CD4-positive, alpha-beta T cell (primary cell): Measurements from ENCODE around the gene PLCB3. TPM values are rescaled to one million over a fixed set of nuclear protein-coding genes. Genes with fewer than 3 reads are reported as not detected.

Experiments
- ATAC-seq: fragments of 200-7000 bp; cut with Tn5 transposase; one replicate; pipeline ENCODE4 v1.10.0; 2022; ENCODE audit warnings: mild to moderate bottlenecking; ENCODE audit not compliant: poor library complexity
- CTCF ChIA-PET: fragments of 350-600 bp; sonication (Branson Sonifier 250); formaldehyde crosslinking; loops from one replicate; lab custom pipeline; 2021; ENCODE audit warnings: antibody characterized with exemption, inconsistent platforms; lab: Charles Lee
- POLR2A ChIA-PET: fragments of 350-600 bp; sonication (Branson Sonifier 250); formaldehyde crosslinking; loops from one replicate; lab custom pipeline; 2021; ENCODE audit warnings: antibody characterized with exemption, inconsistent platforms; lab: Charles Lee
- DNase-seq, 14 experiments: peaks; one replicate each; pipeline ENCODE4 v3.0.0-alpha.2; 2013 to 2020; ENCODE audit warnings: mixed read lengths in 2 of 14
- H3K27ac ChIP-seq, 2 donors: one replicate each; pipeline versions ENCODE4 v1.5.1 to v1.7.0; 2013; ENCODE audit warnings: low read length in 2 of 2, low read depth in 1 of 2, mild to moderate bottlenecking in 1 of 2
- H3K27me3 ChIP-seq, 2 experiments: 1 replicate in 1 of 2; 2 replicates in 1 of 2; pipeline versions ENCODE4 v1.6.1 to v1.7.0; 2013; ENCODE audit warnings: low read length in 2 of 2, control low read depth in 1 of 2, mild to moderate bottlenecking in 1 of 2, moderate library complexity in 1 of 2; ENCODE audit not compliant: insufficient read depth in 2 of 2, control insufficient read depth in 1 of 2
- H3K36me3 ChIP-seq: one replicate; pipeline ENCODE4 v1.6.1; 2013; ENCODE audit warnings: low read length, control low read depth; ENCODE audit not compliant: insufficient read depth
- H3K4me1 ChIP-seq: one replicate; pipeline ENCODE4 v1.6.1; 2013; ENCODE audit warnings: low read length, control low read depth; ENCODE audit not compliant: insufficient read depth
- H3K4me3 ChIP-seq: one replicate; pipeline ENCODE4 v1.5.1; 2013; ENCODE audit warnings: mild to moderate bottlenecking, low read length, moderate library complexity
- H3K9me3 ChIP-seq, 2 experiments: 1 replicate in 1 of 2; 2 replicates in 1 of 2; pipeline versions ENCODE4 v1.6.1 to v1.7.0; 2013; ENCODE audit warnings: low read length in 2 of 2, mild to moderate bottlenecking in 2 of 2, control low read depth in 1 of 2, moderate library complexity in 1 of 2; ENCODE audit not compliant: control insufficient read depth in 1 of 2, insufficient read depth in 1 of 2
- H3K27ac Mint-ChIP-seq: one replicate; pipeline ENCODE4 v1.8.0; 2020; ENCODE audit warnings: mixed read lengths
- H3K27me3 Mint-ChIP-seq: one replicate; pipeline ENCODE4 v1.8.0; 2021; ENCODE audit warnings: mixed read lengths
- H3K36me3 Mint-ChIP-seq: one replicate; pipeline ENCODE4 v1.8.0; 2021; ENCODE audit warnings: low read depth, mixed read lengths
- H3K4me1 Mint-ChIP-seq: one replicate; pipeline ENCODE4 v1.8.0; 2021; ENCODE audit warnings: low read depth, mixed read lengths
- H3K4me3 Mint-ChIP-seq: one replicate; pipeline ENCODE4 v1.8.0; 2020; ENCODE audit warnings: mild to moderate bottlenecking, mixed read lengths
- H3K9me3 Mint-ChIP-seq: one replicate; pipeline ENCODE4 v1.8.0; 2020; ENCODE audit warnings: mixed read lengths
- CTCF ChIP-seq: fragments of 200-600 bp; IDR thresholded peaks from one replicate; pipeline ENCODE4 v1.8.0; 2022; ENCODE audit warnings: antibody characterized with exemption, mild to moderate bottlenecking
- intact Hi-C, 2 experiments: fragments of 100-400 bp; cut with DNase I in 1 of 2; cut with micrococcal nuclease in 1 of 2; formaldehyde crosslinking; loops; one replicate each; pipeline versions ENCODE4 v1.15.1 to v1.9.0; 2023 to 2025; cut with DNase I, micrococcal nuclease
- total RNA-seq, 174 experiments: library from RNA in 2 of 174; stranded (reverse) in 2 of 174; gene quantifications; one replicate each; pipeline ENCODE4 v1.2.3 and lab custom pipeline; 2021 to 2026

Gene PLCB3
- total RNA-seq, 2 experiments from 2014 or later: 2.5 to 2.7 TPM

DNA sequence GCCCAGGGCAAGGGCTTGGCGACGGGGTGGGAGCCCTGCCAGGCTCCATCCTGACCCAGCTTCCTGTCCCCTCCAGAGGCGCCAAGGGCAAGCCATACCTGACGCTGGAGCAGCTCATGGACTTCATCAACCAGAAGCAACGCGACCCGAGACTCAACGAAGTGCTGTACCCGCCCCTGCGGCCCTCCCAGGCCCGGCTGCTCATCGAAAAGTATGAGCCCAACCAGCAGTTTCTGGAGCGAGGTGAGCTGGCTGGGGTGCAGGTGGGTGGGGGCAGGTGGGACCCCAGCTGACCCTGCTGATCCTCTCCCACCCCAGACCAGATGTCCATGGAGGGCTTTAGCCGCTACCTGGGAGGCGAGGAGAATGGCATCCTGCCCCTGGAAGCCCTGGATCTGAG, 5.0 kb downstream of the PLCB3 start:
- POLR2A ChIA-PET: interaction anchor here (1.1 kb wide), 2 partner anchors 11 to 14 kb away, joined by 3 to 4 read pairs; no protein-coding TSS in a partner anchor
- H3K27ac ChIP-seq: no peak overlapping the region
- H3K36me3 ChIP-seq: peaks cover 16% of the 10 kb centered on the region
- Mint-ChIP-seq H3K27ac (no peak overlapping the region), H3K9me3 (no peaks in the 10 kb centered on the region), H3K4me1 (peaks cover 8% of the 10 kb centered on the region), H3K4me3 (no peak overlapping the region), H3K27me3 (no peaks in the 10 kb centered on the region), H3K36me3 (peaks cover 13% of the 10 kb centered on the region)
- no peak for ATAC-seq
- no peaks in the 10 kb centered on the region for H3K9me3 ChIP-seq
- intact Hi-C loops: loop anchor here in 1 of 2 experiments (10.0 kb wide), 1 partner anchor 399 kb away; no protein-coding TSS in a partner anchor
- no peak for DNase-seq
- H3K4me3 ChIP-seq: no peak overlapping the region
- CTCF ChIA-PET: no interaction called here
- no peaks in the 10 kb centered on the region for H3K27me3 ChIP-seq
- no peak for TF ChIP-seq CTCF
- H3K4me1 ChIP-seq: peaks cover 25% of the 10 kb centered on the region

- DNase-seq (no peak), ATAC-seq (no peak)
- POLR2A ChIA-PET: no interaction called here
- CTCF ChIA-PET: interaction anchor here (1.0 kb wide), 1 partner anchor 54 kb away, joined by 3 read pairs; no protein-coding TSS in a partner anchor
- H3K9me3 Mint-ChIP-seq: no peaks in the 10 kb centered on the region
- no peaks in the 10 kb centered on the region for H3K27me3 Mint-ChIP-seq
- H3K36me3 Mint-ChIP-seq: peaks cover 13% of the 10 kb centered on the region
- Histone ChIP-seq H3K27me3 (no peaks in the 10 kb centered on the region), H3K9me3 (no peaks in the 10 kb centered on the region), H3K4me3 (no peak overlapping the region), H3K27ac (no peak overlapping the region), H3K4me1 (peaks cover 7% of the 10 kb centered on the region), H3K36me3 (peaks cover 24% of the 10 kb centered on the region)
- H3K27ac Mint-ChIP-seq: no peak overlapping the region
- H3K4me3 Mint-ChIP-seq: no peak overlapping the region
- intact Hi-C loops: loop anchor here in 1 of 2 experiments (10.0 kb wide), 1 partner anchor 396 kb away; no protein-coding TSS in a partner anchor
- H3K4me1 Mint-ChIP-seq: no peaks in the 10 kb centered on the region
- TF ChIP-seq CTCF: no peak
These were observed 7.0 kb downstream of the PLCB3 start for GRCh38 chr11:64258356-64258755.

DNA sequence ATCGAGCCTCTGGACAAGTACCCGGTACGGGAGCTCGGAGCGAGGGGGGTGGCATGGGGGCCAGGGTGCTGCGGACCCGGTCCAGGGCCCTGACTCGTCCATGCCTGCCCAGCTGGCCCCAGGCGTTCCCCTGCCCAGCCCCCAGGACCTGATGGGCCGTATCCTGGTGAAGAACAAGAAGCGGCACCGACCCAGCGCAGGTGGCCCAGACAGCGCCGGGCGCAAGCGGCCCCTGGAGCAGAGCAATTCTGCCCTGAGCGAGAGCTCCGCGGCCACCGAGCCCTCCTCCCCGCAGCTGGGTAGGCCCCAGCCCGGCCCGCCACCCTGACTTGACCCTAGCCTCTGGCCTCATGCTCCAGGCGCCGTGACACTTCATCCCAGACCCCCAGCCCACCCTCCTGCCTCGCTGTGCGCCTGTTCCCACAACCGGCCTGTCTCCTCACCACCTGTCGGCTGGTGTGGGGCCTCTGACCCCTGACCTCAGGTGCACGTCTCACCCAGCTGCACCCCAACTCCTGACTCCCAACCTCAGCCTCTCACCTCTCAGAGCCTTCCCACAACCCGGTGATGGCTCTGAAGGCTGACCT, 7.7 kb downstream of the PLCB3 start:
- peaks cover 13% of the 10 kb centered on the region for H3K36me3 Mint-ChIP-seq
- POLR2A ChIA-PET: no interaction called here
- CTCF ChIA-PET: interaction anchor here (1.0 kb wide), 1 partner anchor 55 kb away, joined by 3 read pairs; no protein-coding TSS in a partner anchor
- TF ChIP-seq CTCF: no peak
- Histone ChIP-seq H3K4me3 (no peak overlapping the region), H3K27me3 (no peaks in the 10 kb centered on the region), H3K36me3 (peaks cover 24% of the 10 kb centered on the region), H3K4me1 (peaks cover 7% of the 10 kb centered on the region), H3K9me3 (no peaks in the 10 kb centered on the region), H3K27ac (no peak overlapping the region)
- no peaks in the 10 kb centered on the region for H3K27me3 Mint-ChIP-seq
- H3K4me3 Mint-ChIP-seq: no peak overlapping the region
- DNase-seq: no peak
- ATAC-seq: no peak
- H3K9me3 Mint-ChIP-seq: no peaks in the 10 kb centered on the region
- no peak overlapping the region for H3K27ac Mint-ChIP-seq
- intact Hi-C loops: loop anchor here in 1 of 2 experiments (10.0 kb wide), 1 partner anchor 396 kb away; no protein-coding TSS in a partner anchor
- H3K4me1 Mint-ChIP-seq: no peaks in the 10 kb centered on the region
